K562 (cell line): ENCODE data around the gene AMH. TPM values are rescaled to one million over a fixed set of nuclear protein-coding genes. Genes with fewer than 3 reads are reported as not detected.

ENCODE experiments used
- BHLHE40 ChIP-seq: IDR thresholded peaks from 2 replicates; pipeline ENCODE4 v1.6.1; 2011; ENCODE audit warnings: low read length, improper control_type of control experiment
- BRD4 ChIP-seq: fragments of 200-600 bp; sonication (generic); IDR thresholded peaks from 2 replicates; pipeline ENCODE4 v1.6.1; 2017; ENCODE audit warnings: inconsistent platforms
- FOXA1 ChIP-seq: fragments of 450-650 bp; IDR thresholded peaks from 2 replicates; pipeline ENCODE4 v1.6.1; 2016; ENCODE audit warnings: mild to moderate bottlenecking, borderline replicate concordance
- KDM2B ChIP-seq: fragments of 250-450 bp; sonication (Bioruptor Pico); IDR thresholded peaks from 2 replicates; pipeline ENCODE4 v1.8.0; 2021; ENCODE audit warnings: mild to moderate bottlenecking, moderate library complexity
- NCOA6 ChIP-seq: fragments of 450-650 bp; IDR thresholded peaks from 2 replicates; pipeline ENCODE4 v1.6.1; 2017; ENCODE audit warnings: mild to moderate bottlenecking
- POLR2G ChIP-seq: fragments of 200-400 bp; formaldehyde crosslinking; IDR thresholded peaks from 2 replicates; pipeline ENCODE4 v1.6.1; 2017; ENCODE audit warnings: low read depth, mild to moderate bottlenecking, antibody characterized with exemption, low read length, moderate library complexity
- RBBP5 ChIP-seq: fragments of 200-600 bp; sonication (generic); IDR thresholded peaks from 2 replicates; pipeline ENCODE4 v1.6.1; 2012; ENCODE audit warnings: borderline replicate concordance, mild to moderate bottlenecking, low read length, control low read depth, inconsistent platforms; ENCODE audit not compliant: insufficient read depth, poor library complexity, severe bottlenecking
- ZBTB7A ChIP-seq: IDR thresholded peaks from 2 replicates; pipeline ENCODE4 v1.6.1; 2011; ENCODE audit warnings: low read depth, mild to moderate bottlenecking, low read length, moderate library complexity, borderline replicate concordance; ENCODE audit not compliant: control insufficient read depth
- ZNF124 ChIP-seq: sonication (generic); formaldehyde crosslinking; IDR thresholded peaks from 2 replicates; pipeline ENCODE4 v1.8.1; 2022; ENCODE audit warnings: missing genetic modification reagents
- ZNF217 ChIP-seq: sonication (generic); formaldehyde crosslinking; IDR thresholded peaks from 2 replicates; pipeline ENCODE4 v1.8.0; 2022; ENCODE audit warnings: mild to moderate bottlenecking, missing genetic modification reagents
- ZNF239 ChIP-seq: fragments of 250-450 bp; sonication (Bioruptor Pico); IDR thresholded peaks from 2 replicates; pipeline ENCODE4 v1.4.0; 2020; ENCODE audit warnings: mild to moderate bottlenecking
- polyA plus RNA-seq, 8 experiments: library from polyadenylated mRNA; depleted of rRNA in 4 of 8; stranded (reverse) in 5 of 8; unstranded in 3 of 8; fragments of >200 nt; fragmentation: Nextera tagmentation in 2 of 8; fragmentation: Illumina TruSeq in 1 of 8; extraction: Ambion mirVana in 2 of 8; extraction: Trizol in 1 of 8; gene quantifications; 2 replicates each; pipeline versions ENCODE4 v1.2.1 to v1.2.3, GENCODE V29; 2011 to 2014; ENCODE audit warnings: inconsistent platforms in 1 of 8, missing spikeins in 1 of 8
- total RNA-seq, 7 experiments: library from RNA; depleted of rRNA in 6 of 7; stranded (reverse); fragments of >200 nt in 6 of 7; fragmentation: Illumina TruSeq in 2 of 7; extraction: Trizol in 2 of 7; gene quantifications; 2 replicates each; pipeline versions ENCODE4 v1.2.1 to v1.2.3, GENCODE V29; 2011 to 2021; ENCODE audit warnings: low replicate concordance in 1 of 7
- TF ChIP-seq, protein P1 (sequence below): sonication (generic); formaldehyde crosslinking; IDR thresholded peaks from 2 replicates; pipeline ENCODE4 v1.8.1; 2022; ENCODE audit warnings: missing genetic modification reagents
- TF ChIP-seq, protein P2 (sequence below): fragments of 250-450 bp; sonication (Bioruptor Pico); IDR thresholded peaks from 2 replicates; pipeline ENCODE4 v1.4.0; 2020; ENCODE audit warnings: mild to moderate bottlenecking, moderate library complexity, borderline replicate concordance
- TF ChIP-seq, protein P3 (sequence below): sonication (generic); formaldehyde crosslinking; IDR thresholded peaks from 2 replicates; pipeline ENCODE4 v1.5.0; 2020; ENCODE audit warnings: missing genetic modification reagents
- TF ChIP-seq, protein P4 (sequence below), 2 experiments: fragments of 150-350 bp in 1 of 2; IDR thresholded peaks; 2 replicates each; pipeline ENCODE4 v1.6.1; 2012 to 2016; ENCODE audit warnings: low read depth in 2 of 2, low read length in 2 of 2, mild to moderate bottlenecking in 1 of 2, moderate library complexity in 1 of 2
- TF ChIP-seq, protein P5 (sequence below): sonication (generic); formaldehyde crosslinking; IDR thresholded peaks from 2 replicates; pipeline ENCODE4 v1.8.1; 2023; ENCODE audit warnings: mild to moderate bottlenecking, missing genetic modification reagents

The AMH gene
- total and polyA plus RNA-seq, 9 of the 15 experiments (the other 6 are each of a cell fraction or from before 2014, with no cell fraction given), result 0.29 to 27.4 (median 2.6) TPM; not detected in 2

DNA sequence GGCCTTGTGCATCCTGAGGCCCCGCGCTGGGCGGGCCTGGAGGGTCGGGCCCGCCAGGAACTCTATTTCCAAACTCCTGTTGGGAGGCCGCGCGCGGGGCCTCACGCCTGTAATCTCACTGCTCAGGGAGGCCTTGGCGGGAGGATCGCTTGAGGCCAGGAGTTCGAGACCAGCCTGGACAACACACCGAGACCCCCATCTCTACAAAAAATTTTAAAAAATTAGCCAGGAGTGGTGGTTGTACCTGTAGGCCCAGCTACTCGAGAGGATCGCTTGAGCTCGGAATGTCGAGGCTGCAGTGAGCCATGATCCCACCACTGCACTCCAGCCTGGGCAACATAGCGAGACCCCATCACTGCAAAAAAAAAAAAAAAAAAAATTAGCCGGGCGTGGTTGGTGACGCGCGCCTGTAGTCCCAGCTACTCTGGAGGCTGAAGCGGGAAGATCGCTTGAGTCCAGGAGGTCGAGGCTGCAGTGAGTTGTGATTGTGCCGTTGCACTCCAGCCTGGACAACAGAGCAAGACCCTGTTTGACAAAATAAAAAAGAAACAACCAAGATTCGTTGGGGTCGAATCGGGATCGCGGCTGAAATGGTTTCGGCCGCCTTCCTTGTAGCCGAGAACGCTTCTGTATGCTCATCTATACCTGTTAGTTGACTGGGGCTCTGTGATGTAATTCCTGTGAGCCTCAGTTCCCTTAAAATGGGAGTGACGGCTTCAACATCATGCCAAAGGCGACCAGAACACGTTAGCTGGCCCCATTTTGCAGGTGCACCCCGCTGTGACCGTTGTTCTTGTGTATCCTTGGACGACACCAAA, 11.9 kb upstream of the AMH start (continued):
- peak; percentile 52; the same call in 1 of the 2 replicates for TF ChIP-seq KDM2B (CRISPR knock-in tag)
- TF ChIP-seq, protein P1, sequence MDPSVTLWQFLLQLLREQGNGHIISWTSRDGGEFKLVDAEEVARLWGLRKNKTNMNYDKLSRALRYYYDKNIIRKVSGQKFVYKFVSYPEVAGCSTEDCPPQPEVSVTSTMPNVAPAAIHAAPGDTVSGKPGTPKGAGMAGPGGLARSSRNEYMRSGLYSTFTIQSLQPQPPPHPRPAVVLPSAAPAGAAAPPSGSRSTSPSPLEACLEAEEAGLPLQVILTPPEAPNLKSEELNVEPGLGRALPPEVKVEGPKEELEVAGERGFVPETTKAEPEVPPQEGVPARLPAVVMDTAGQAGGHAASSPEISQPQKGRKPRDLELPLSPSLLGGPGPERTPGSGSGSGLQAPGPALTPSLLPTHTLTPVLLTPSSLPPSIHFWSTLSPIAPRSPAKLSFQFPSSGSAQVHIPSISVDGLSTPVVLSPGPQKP, result no peak
- peak; percentile 6 for TF ChIP-seq RBBP5
- no peak for TF ChIP-seq ZNF217 (CRISPR knock-in tag)
- TF ChIP-seq ZNF124 (CRISPR knock-in tag), result no peak
- TF ChIP-seq ZNF239 (CRISPR knock-in tag), result no peak
- TF ChIP-seq ZBTB7A, result no peak
- TF ChIP-seq, protein P2, sequence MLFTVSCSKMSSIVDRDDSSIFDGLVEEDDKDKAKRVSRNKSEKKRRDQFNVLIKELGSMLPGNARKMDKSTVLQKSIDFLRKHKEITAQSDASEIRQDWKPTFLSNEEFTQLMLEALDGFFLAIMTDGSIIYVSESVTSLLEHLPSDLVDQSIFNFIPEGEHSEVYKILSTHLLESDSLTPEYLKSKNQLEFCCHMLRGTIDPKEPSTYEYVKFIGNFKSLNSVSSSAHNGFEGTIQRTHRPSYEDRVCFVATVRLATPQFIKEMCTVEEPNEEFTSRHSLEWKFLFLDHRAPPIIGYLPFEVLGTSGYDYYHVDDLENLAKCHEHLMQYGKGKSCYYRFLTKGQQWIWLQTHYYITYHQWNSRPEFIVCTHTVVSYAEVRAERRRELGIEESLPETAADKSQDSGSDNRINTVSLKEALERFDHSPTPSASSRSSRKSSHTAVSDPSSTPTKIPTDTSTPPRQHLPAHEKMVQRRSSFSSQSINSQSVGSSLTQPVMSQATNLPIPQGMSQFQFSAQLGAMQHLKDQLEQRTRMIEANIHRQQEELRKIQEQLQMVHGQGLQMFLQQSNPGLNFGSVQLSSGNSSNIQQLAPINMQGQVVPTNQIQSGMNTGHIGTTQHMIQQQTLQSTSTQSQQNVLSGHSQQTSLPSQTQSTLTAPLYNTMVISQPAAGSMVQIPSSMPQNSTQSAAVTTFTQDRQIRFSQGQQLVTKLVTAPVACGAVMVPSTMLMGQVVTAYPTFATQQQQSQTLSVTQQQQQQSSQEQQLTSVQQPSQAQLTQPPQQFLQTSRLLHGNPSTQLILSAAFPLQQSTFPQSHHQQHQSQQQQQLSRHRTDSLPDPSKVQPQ (CRISPR knock-in tag), result no peak
- no peak for TF ChIP-seq NCOA6
- TF ChIP-seq BHLHE40, result no peak
- peak; percentile 33 for TF ChIP-seq POLR2G
- peak; percentile 87 for TF ChIP-seq BRD4
- TF ChIP-seq, protein P3, sequence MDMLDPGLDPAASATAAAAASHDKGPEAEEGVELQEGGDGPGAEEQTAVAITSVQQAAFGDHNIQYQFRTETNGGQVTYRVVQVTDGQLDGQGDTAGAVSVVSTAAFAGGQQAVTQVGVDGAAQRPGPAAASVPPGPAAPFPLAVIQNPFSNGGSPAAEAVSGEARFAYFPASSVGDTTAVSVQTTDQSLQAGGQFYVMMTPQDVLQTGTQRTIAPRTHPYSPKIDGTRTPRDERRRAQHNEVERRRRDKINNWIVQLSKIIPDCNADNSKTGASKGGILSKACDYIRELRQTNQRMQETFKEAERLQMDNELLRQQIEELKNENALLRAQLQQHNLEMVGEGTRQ (CRISPR knock-in tag), result no peak
- TF ChIP-seq FOXA1, result no peak
- TF ChIP-seq, protein P4, sequence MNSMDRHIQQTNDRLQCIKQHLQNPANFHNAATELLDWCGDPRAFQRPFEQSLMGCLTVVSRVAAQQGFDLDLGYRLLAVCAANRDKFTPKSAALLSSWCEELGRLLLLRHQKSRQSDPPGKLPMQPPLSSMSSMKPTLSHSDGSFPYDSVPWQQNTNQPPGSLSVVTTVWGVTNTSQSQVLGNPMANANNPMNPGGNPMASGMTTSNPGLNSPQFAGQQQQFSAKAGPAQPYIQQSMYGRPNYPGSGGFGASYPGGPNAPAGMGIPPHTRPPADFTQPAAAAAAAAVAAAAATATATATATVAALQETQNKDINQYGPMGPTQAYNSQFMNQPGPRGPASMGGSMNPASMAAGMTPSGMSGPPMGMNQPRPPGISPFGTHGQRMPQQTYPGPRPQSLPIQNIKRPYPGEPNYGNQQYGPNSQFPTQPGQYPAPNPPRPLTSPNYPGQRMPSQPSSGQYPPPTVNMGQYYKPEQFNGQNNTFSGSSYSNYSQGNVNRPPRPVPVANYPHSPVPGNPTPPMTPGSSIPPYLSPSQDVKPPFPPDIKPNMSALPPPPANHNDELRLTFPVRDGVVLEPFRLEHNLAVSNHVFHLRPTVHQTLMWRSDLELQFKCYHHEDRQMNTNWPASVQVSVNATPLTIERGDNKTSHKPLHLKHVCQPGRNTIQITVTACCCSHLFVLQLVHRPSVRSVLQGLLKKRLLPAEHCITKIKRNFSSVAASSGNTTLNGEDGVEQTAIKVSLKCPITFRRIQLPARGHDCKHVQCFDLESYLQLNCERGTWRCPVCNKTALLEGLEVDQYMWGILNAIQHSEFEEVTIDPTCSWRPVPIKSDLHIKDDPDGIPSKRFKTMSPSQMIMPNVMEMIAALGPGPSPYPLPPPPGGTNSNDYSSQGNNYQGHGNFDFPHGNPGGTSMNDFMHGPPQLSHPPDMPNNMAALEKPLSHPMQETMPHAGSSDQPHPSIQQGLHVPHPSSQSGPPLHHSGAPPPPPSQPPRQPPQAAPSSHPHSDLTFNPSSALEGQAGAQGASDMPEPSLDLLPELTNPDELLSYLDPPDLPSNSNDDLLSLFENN (IDR thresholded peaks at IDR 0.05; ENCODE audit: low read depth in 2 of 2, low read length in 2 of 2), result no peak
- TF ChIP-seq, protein P5, sequence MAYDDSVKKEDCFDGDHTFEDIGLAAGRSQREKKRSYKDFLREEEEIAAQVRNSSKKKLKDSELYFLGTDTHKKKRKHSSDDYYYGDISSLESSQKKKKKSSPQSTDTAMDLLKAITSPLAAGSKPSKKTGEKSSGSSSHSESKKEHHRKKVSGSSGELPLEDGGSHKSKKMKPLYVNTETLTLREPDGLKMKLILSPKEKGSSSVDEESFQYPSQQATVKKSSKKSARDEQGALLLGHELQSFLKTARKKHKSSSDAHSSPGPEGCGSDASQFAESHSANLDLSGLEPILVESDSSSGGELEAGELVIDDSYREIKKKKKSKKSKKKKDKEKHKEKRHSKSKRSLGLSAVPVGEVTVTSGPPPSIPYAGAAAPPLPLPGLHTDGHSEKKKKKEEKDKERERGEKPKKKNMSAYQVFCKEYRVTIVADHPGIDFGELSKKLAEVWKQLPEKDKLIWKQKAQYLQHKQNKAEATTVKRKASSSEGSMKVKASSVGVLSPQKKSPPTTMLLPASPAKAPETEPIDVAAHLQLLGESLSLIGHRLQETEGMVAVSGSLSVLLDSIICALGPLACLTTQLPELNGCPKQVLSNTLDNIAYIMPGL, result no peak
